ENCODE data around the gene KHDRBS2.

- TF ChIP-seq CTCF (IDR thresholded peaks at IDR 0.05) (no peak), PREB (CRISPR knock-in tag; IDR thresholded peaks at IDR 0.05; ENCODE audit: borderline replicate concordance) (no peak), NR1H2 (CRISPR knock-in tag; IDR thresholded peaks at IDR 0.05) (no peak), SMAD3 (CRISPR knock-in tag; IDR thresholded peaks at IDR 0.05; ENCODE audit: borderline replicate concordance) (no peak), USF2 (CRISPR knock-in tag; IDR thresholded peaks at IDR 0.05) (no peak), MAX (CRISPR knock-in tag; IDR thresholded peaks at IDR 0.05) (no peak), ZNF232 (CRISPR knock-in tag; IDR thresholded peaks at IDR 0.05) (no peak), E2F4 (CRISPR knock-in tag; IDR thresholded peaks at IDR 0.05; ENCODE audit: borderline replicate concordance, low read depth) (no peak), ZNF416 (CRISPR knock-in tag; IDR thresholded peaks at IDR 0.05) (no peak), ZBTB21 (CRISPR knock-in tag; IDR thresholded peaks at IDR 0.05; ENCODE audit: borderline replicate concordance) (no peak), TEAD4 (CRISPR knock-in tag; IDR thresholded peaks at IDR 0.05) (no peak), ZNF138 (CRISPR knock-in tag; conservative IDR thresholded peaks at IDR 0.05) (no peak)
Measured at GRCh38 chr6:62296541-62296940, 10.5 kb upstream of the KHDRBS2 start.
